Measurements from ENCODE around the gene OR2L3. TPM values are rescaled to one million over a fixed set of nuclear protein-coding genes. Genes with fewer than 3 reads are reported as not detected.
A peak's percentile ranks its signal among the peaks of the same experiment; 100 is the strongest.
"Not testable (repeated sequence)": the region's sequence is repeated elsewhere in the genome, so short reads cannot be mapped to it uniquely, and the experiment has no call there.

OR2L3 gene, protein sequence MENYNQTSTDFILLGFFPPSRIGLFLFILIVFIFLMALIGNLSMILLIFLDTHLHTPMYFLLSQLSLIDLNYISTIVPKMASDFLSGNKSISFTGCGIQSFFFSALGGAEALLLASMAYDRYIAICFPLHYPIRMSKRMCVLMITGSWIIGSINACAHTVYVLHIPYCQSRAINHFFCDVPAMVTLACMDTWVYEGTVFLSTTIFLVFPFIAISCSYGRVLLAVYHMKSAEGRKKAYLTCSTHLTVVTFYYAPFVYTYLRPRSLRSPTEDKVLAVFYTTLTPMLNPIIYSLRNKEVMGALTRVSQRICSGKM
- total RNA-seq (2014; rRNA removed; shearing (Covaris generic); ENCODE audit: low replicate concordance) = not detected in 2 replicates

DNA sequence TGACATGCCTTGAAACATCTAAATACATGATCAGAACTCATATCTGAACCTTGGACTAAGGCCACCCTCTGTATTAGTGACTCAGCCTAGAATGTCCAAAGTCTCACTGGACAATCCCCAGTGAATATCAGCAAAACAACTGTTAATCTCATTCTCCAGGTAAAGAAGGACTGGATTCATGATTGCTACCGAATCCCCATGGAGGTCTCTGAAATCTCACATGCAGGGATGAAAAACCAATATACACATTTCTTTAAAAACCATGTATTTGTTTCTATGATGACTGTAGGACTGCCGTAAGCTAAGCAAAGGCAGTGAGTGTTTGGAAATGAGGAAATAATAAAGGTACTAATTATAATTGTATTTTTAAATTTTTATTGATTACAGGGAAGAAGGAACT lies at the start of gene OR2L3:
TSS of gene OR2L3 (plus strand) at position 301 of the 400 bp plus-strand sequence. CDS start 13,846 bp downstream, outside the sequence.
- Histone ChIP-seq H3K27me3 (no peaks in the 10 kb centered on the region), H3K36me3 (no peaks in the 10 kb centered on the region), H3K9me3 (peaks cover 3% of the 10 kb centered on the region; the same call in 1 of the 2 replicates), H3K4me3 (no peak within 1 kb of the TSS)
- no peak for DNase-seq

DNA sequence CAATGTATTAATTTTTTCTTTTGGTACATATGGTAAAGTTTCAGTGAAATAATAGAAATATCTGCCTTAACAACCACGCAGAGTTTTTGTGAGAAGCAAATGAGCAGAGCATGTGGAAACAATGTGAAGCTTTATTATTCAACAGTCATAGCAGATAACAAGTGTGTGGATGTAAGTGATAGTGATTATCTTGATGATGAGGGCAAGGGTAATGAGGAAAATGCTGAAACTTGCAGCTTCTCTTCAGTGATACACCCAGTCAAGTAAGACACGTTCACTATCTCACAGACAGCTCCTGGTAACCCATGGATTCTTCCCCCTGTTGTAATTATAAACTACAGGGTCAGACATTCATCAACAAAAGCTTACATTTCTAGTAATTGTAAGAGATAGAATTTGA lies 47.8 kb upstream of the OR2L3 start:
- DNase-seq = no peak
- Histone ChIP-seq H3K4me3 (no peak overlapping the region), H3K9me3 (no peaks in the 10 kb centered on the region)

DNA sequence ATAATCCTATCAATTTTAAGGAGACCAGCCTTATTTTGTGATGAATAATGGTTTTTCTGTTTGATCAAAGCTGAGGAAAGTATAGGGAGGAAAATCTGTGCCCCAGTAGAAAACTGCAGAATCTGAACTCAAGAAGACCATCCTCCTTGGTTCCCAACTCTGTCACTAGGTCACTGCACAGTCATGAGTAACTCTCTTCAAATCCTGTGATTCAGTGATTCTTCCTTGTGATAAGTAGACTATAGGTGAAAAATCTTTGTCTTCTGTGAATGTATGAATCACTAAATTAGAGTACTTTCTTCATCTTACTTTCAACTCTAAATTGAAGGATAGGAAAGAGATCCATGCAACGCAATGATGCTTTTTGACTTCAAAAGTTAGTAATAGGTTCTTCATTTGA lies 46.5 kb upstream of the OR2L3 start:
- no peaks in the 10 kb centered on the region for H3K9me3 ChIP-seq
- no peak overlapping the region for H3K4me3 ChIP-seq
- DNase-seq = no peak
- no peaks in the 10 kb centered on the region for H3K27me3 ChIP-seq
- no peaks in the 10 kb centered on the region for H3K36me3 ChIP-seq

More for the DNA sequence above, 47.8 kb upstream of the OR2L3 start:
- H3K27me3 ChIP-seq = no peaks in the 10 kb centered on the region
- H3K36me3 ChIP-seq = no peaks in the 10 kb centered on the region

DNA sequence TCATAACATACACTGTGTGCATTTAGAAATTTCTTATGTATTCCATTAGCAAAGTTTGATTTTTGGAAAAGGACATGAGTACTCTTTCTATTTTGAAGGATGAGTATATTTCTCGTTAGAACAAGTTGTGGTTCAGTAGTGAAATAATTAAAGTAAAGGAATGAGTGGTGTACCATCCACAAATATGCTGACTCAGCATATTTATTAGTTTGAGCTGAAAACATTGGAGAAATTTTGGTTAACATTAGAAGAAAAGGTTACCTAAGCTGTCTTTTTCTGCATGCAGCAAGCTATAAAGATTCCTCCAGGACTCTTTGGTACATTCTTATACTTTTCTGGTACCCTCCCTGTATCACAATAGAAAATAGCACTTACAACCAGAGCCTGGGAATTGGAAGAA lies 38.9 kb upstream of the OR2L3 start:
- H3K9me3 ChIP-seq = peaks cover 27% of the 10 kb centered on the region

DNA sequence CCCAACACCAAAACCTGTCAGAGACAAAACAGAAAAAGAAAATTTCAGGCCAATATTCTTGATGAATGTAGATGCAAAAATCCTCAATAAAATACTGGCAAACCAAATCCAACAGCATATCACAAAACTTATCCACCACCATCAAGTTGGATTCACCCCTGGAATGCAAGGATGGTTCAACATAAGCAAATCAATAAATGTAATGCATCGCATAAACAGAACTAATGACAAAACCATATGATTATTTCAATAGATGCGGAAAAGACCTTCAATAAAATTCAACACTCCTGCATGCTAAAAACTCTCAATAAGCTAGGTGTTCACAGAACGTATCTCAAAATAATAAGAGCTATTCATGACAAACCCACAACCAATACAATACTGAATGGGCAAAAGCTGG lies 37.0 kb upstream of the OR2L3 start:
- H3K36me3 ChIP-seq = no peaks in the 10 kb centered on the region
- no peak overlapping the region for H3K4me3 ChIP-seq
- peaks cover 27% of the 10 kb centered on the region for H3K9me3 ChIP-seq
- no peak for DNase-seq
- H3K27me3 ChIP-seq = no peaks in the 10 kb centered on the region

More for the DNA sequence above, 38.9 kb upstream of the OR2L3 start:
- Histone ChIP-seq H3K36me3 (no peaks in the 10 kb centered on the region), H3K27me3 (no peaks in the 10 kb centered on the region), H3K4me3 (no peak overlapping the region)
- DNase-seq = no peak

DNA sequence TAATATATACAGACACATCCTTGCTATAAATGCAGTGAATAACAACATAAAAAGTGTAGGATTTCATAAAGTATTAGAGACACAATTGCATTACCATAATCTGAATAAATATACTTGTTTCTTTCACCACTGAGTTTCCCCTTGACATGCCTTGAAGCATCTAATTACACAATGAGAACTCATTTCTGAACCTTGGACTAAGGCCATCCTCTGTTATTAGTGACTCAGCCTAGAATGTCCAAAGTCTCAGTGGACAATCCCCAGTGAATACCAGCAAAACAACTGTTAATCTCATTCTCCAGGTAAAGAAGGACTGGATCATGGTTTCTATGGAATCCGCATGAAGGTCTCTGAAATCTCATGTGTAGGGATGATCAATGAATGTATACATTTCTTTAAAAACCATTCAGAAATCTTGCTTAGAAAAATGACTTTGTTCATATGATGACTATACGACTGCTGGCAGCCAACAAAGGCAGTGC lies 33.4 kb upstream of the OR2L3 start, which contains the start of gene OR2L5:
TSS of gene OR2L5 (plus strand) at position 432 of the 482 bp plus-strand sequence. CDS start 8,288 bp downstream, outside the sequence.
- Histone ChIP-seq H3K9me3 (peaks cover 23% of the 10 kb centered on the region), H3K36me3 (no peaks in the 10 kb centered on the region), H3K4me3 (no peak within 1 kb of the TSS), H3K27me3 (no peaks in the 10 kb centered on the region)
- DNase-seq = no peak

DNA sequence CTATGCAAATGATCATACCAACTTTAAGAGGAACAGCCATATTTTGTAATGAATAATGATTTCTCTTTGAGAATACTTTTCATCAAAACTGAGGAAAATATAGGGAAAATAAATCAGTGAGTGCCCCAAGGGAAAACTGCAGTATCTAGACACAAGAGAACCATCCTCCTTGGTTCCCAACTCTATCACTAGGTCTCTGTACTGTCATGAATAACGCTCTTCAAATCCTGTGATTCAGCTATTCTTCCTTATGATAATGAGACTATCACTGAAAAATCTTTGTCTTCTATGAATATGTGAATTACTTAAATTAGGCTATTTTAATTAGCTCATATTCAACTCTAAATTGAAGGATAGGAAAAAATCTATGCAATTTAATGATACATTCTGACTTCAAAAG lies 30.8 kb upstream of the OR2L3 start:
- DNase-seq = no peak
- peaks cover 5% of the 10 kb centered on the region for H3K9me3 ChIP-seq

DNA sequence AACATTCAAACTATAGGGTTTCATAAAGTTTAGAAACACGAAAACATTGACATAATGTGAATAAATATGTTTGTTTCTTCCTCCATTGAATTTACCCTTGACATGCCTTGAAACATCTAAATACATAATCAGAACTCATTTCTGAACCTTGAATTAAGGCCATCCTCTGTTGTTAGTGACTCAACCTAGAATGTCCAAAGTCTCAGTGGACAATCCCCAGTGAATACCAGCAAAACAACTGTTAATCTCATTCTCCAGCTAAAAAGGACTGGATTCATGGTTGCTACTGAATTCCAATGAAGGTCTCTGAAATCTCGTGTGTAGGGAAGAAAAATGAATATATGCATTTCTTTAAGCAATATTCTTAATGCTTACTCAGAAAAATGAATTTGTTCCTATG lies 16.9 kb upstream of the OR2L3 start, which contains the start of gene OR2L2:
TSS of gene OR2L2 (plus strand) at position 301 of the 400 bp plus-strand sequence. CDS start 8,198 bp downstream, outside the sequence.
- no peak within 1 kb of the TSS for H3K4me3 ChIP-seq
- DNase-seq = no peak
- H3K27me3 ChIP-seq = no peaks in the 10 kb centered on the region
- no peaks in the 10 kb centered on the region for H3K36me3 ChIP-seq
- peaks cover 11% of the 10 kb centered on the region for H3K9me3 ChIP-seq

More for the DNA sequence above, 30.8 kb upstream of the OR2L3 start:
- Histone ChIP-seq H3K4me3 (no peak overlapping the region), H3K27me3 (no peaks in the 10 kb centered on the region), H3K36me3 (no peaks in the 10 kb centered on the region)

DNA sequence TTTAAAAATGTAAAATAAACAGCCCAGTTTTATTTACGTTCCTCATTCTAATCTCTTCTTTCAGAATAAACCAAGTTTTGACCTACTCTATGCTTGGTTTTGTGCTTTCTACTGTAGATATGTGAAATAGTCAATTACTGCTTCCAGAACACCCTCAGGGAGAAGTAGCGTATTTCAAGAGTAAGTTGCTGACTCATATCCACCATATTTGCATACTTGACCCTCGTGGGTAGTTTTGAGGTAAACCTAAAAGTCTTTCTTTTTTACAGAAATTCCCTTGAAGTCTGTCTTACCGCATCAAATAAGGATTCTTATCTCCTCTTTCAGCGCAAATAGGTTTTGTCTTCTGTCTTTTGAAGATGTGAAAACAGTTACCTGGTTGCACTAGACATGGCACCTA lies 1.4 kb upstream of the OR2L3 start:
- peaks cover 3% of the 10 kb centered on the region; the same call in 1 of the 2 replicates for H3K9me3 ChIP-seq
- H3K4me3 ChIP-seq = no peak overlapping the region
- no peaks in the 10 kb centered on the region for H3K27me3 ChIP-seq
- no peak for DNase-seq
- no peaks in the 10 kb centered on the region for H3K36me3 ChIP-seq

DNA sequence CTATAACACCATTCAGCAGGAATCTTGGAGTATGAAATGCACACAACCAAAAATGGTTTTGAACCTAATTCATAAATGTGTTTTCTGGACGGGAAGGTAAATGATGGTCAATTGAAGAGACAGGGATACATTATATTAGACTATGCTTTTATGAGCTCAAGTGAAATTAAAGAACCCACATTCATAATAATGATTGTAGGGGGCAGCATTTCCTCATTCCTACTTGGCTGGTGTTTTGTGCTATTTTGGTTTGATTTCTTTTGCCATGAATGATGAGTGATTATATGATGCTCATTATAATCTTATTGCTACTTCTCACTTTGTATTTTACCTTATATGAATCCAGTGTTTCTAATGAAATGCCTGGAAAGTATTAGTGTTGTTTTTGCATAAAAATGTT lies 372 bp downstream of the OR2L3 start:
- H3K27me3 ChIP-seq = no peaks in the 10 kb centered on the region
- no peak for DNase-seq
- H3K36me3 ChIP-seq = no peaks in the 10 kb centered on the region
- H3K4me3 ChIP-seq = no peak overlapping the region
- peaks cover 3% of the 10 kb centered on the region; the same call in 1 of the 2 replicates for H3K9me3 ChIP-seq

DNA sequence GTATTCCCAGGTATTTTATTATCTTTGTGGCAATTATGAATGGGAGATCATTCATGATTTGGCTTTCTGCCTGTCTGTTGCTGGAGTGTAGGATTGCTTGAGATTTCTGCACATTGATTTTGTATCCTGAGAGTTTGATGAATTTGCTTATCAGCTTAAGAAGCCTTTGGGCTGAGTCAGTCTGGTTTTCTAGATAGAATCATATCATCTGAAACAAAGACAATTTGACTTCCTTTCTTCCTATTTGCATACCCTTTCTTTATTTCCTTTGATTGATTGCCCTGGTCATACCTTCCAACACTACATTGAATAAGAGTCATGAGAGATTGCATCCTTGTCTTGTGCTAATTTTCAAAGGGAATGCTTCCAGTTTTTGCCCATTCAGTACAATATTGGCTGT lies 8.0 kb downstream of the OR2L3 start:
- Histone ChIP-seq H3K4me3 (no peak overlapping the region), H3K36me3 (no peaks in the 10 kb centered on the region), H3K27me3 (no peaks in the 10 kb centered on the region), H3K9me3 (peaks cover 2% of the 10 kb centered on the region; the same call in 1 of the 2 replicates)
- no peak for DNase-seq

DNA sequence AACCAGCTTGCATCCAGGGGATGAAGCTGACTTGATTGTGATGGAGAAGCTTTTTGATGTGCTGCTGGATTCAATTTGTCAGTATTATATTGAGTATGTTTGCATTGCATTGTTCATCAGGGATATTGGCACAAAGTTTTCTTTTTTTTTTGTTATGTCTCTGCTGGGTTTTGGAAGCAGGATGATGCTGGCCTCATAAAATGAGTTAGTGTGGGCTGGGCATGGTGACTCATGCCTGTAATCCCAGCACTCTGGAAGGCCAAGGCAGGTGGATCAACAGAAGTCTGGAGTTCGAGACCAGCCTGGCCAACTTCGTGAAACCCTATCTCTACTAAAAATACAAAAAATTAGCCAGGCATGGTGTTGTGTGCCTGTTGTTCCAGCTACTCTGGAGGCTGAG lies 8.6 kb downstream of the OR2L3 start:
- H3K27me3 ChIP-seq = no peaks in the 10 kb centered on the region
- H3K9me3 ChIP-seq = peaks cover 2% of the 10 kb centered on the region; the same call in 1 of the 2 replicates
- H3K36me3 ChIP-seq = no peaks in the 10 kb centered on the region
- DNase-seq = peak; percentile 62
- no peak overlapping the region for H3K4me3 ChIP-seq

DNA sequence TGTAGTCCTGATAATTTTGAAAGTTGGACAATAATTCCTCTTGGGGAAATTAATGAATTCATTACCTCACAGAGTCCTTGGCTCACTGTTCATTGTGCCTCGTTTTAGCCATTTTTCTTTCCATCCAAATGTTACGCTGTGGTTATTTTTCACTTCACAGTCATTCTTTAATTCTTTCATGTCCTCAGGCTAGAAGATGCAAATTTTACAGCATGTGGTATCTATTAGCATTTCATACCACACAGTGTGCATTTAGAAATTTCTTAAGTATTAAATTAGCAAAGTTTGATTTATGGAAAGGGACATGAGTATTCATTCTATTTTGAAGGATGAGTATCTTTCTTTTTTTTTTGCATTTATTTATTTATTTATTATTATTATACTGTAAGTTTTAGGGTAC lies 18.4 kb downstream of the OR2L3 start:
- Histone ChIP-seq H3K27me3 (no peaks in the 10 kb centered on the region), H3K9me3 (no peaks in the 10 kb centered on the region), H3K36me3 (no peaks in the 10 kb centered on the region), H3K4me3 (no peak overlapping the region)
- no peak for DNase-seq

DNA sequence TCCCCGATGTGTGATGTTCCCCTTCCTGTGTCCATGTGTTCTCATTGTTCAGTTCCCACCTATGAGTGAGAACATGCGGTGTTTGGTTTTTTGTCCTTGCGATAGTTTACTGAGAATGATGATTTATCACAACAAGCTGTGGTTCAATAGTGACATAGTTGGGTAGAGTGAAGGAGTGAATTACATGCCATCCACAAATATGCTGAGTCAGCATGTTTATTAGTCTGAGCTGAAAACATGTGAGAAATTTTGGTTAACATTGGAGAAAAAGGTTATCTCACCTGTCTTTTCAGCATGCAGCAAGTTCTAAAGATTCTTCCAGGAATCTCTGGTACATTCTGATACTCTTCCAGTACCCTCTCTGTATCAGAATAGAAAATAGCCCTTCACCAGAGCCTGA lies 19.0 kb downstream of the OR2L3 start:
- H3K4me3 ChIP-seq = no peak overlapping the region
- no peaks in the 10 kb centered on the region for H3K36me3 ChIP-seq
- DNase-seq = no peak
- H3K27me3 ChIP-seq = no peaks in the 10 kb centered on the region
- no peaks in the 10 kb centered on the region for H3K9me3 ChIP-seq

DNA sequence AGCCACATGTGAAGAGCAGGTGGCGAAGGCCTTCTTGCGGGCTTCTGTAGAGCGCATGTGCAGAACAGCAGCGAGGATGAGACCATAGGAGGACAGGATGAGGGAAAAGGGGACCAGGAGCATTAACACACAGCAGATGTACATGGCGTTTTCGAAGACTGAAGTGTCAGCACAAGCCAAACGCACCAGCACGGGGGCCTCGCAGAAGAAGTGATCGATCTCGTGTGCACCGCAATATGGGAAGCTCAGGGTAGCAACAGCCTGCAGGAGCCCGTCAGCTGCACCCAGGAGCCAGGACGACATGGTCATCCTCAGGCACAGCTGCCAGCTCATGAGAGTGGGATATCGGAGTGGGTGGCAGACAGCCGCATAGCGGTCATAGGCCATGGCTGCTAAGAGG lies 37.2 kb downstream of the OR2L3 start:
- DNase-seq, H3K36me3 ChIP-seq, H3K4me3 ChIP-seq, H3K9me3 ChIP-seq, H3K27me3 ChIP-seq: not testable (repeated sequence)

DNA sequence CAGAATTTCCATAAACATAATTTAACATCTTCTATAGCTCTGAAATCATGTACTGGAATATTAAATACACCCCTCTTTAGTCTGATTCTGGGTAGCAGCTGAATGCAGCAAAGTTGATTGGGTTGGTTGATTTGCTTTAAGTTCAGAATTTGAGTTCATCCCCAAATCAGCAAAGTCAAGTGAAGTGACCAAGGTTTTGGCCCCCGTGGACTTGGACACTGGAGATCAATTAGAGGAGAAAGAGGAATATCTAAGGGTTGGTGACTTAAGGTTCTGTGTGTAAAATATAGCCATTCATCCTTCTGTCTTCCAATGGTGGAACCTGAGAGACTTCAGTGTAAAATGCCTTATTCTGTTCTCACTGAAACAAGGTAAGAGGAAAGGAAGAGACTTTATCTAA lies 48.2 kb downstream of the OR2L3 start, which contains the start of gene OR2L13:
TSS of gene OR2L13 (plus strand) at position 301 of the 400 bp plus-strand sequence. CDS start 4,192 bp downstream, outside the sequence.
- no peaks in the 10 kb centered on the region for H3K9me3 ChIP-seq
- no peaks in the 10 kb centered on the region for H3K36me3 ChIP-seq
- DNase-seq = no peak
- H3K4me3 ChIP-seq = no peak within 1 kb of the TSS
- no peaks in the 10 kb centered on the region for H3K27me3 ChIP-seq

DNA sequence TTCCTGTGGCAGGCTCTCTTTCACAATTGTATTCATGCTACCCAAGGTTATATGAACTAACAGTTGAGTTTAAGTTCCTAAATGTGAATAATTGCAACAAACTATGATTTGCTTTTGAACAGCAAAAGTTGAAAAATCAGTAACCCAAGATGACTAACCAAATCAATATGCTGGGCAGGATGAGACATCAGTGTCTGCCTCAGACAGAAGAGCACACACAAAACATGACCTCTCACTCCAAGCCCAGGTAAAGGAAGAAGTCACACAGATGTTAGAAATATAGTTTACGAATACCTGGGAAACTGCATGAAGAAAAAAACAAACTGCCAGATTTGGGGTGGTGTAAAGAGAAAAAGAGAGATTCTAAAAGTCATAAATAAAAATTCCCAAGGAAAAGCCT lies 51.9 kb downstream of the OR2L3 start:
- no peaks in the 10 kb centered on the region for H3K27me3 ChIP-seq
- H3K36me3 ChIP-seq = no peaks in the 10 kb centered on the region
- DNase-seq = no peak
- no peak overlapping the region for H3K4me3 ChIP-seq
- H3K9me3 ChIP-seq = no peaks in the 10 kb centered on the region

DNA sequence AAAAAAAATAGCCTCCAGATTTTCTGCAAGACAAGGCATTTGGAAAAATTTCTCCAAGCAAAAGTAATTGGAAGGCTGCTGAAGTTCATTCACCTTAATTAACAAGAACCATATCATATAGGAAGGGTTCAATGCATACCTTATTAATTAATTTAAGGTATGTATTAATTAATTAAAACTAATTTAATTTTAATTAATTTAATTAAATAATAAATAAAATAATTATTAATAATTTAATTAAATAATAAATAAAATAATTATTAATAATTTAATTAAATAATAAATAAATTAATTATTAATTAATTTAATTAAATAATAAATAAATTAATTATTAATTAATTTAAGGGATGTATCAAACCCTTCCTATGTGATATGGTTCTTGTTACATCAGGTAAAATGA lies 56.2 kb downstream of the OR2L3 start:
- no peaks in the 10 kb centered on the region; the same call in 1 of the 2 replicates for H3K9me3 ChIP-seq
- H3K27me3 ChIP-seq = no peaks in the 10 kb centered on the region
- no peaks in the 10 kb centered on the region for H3K36me3 ChIP-seq
- DNase-seq = no peak
- no peak overlapping the region for H3K4me3 ChIP-seq
